ENCODE data around the gene MAFB.

GRCh38 chr20:40664891-40665290 lies 24.1 kb downstream of the MAFB start:
- TF ChIP-seq CTCF (conservative IDR thresholded peaks at IDR 0.05; ENCODE audit: low read length) (no peak), EZH2phosphoT487 (IDR thresholded peaks at IDR 0.05; ENCODE audit: borderline replicate concordance, low read depth, low read length) (no peak)
